ENCODE results near the gene TAS2R7. TPM values are rescaled to one million over a fixed set of nuclear protein-coding genes. Genes with fewer than 3 reads are reported as not detected.

The TAS2R7 gene

GRCh38 chr12:10753059-10753458 lies 49.4 kb downstream of the TAS2R7 start:
- Histone ChIP-seq H3K27ac (ENCODE audit: low read length, poor library complexity, severe bottlenecking) (no peak overlapping the region), H3K9me3 (ENCODE audit: control insufficient read depth, low read length) (peaks cover 25% of the 10 kb centered on the region), H3K79me1 (replicated peaks; ENCODE audit: low read length, poor library complexity, severe bottlenecking) (no peaks in the 10 kb centered on the region), H4K91ac (ENCODE audit: low read length) (no peak overlapping the region), H3K4ac (ENCODE audit: low read depth in 1 of 2, low read length in 2 of 2) (no peak overlapping the region), H3K36me3 (ENCODE audit: control insufficient read depth in 1 of 2, insufficient read depth in 2 of 2, low read depth in 1 of 2, low read length in 2 of 2) (no peaks in the 10 kb centered on the region), H3K9ac (ENCODE audit: low read length) (no peak overlapping the region), H3K4me3 (ENCODE audit: insufficient read depth in 1 of 2, low read depth in 1 of 2, low read length in 2 of 2) (no peak overlapping the region), H2AK5ac (ENCODE audit: low read length, severe bottlenecking) (no peak overlapping the region), H3K4me2 (ENCODE audit: low read length, poor library complexity, severe bottlenecking) (no peak overlapping the region), H2BK120ac (ENCODE audit: low read depth, low read length) (no peak overlapping the region), H2AFZ (ENCODE audit: low read depth, low read length) (no peak overlapping the region), H3K23ac (ENCODE audit: low read length in 2 of 2) (no peak overlapping the region), H3K18ac (ENCODE audit: low read depth in 1 of 2, low read length in 2 of 2) (no peak overlapping the region), H3K27me3 (ENCODE audit: control insufficient read depth in 1 of 2, insufficient read depth in 1 of 2, low read length in 2 of 2) (peaks cover 0 to 2% of the 10 kb centered on the region in 2 experiments), H2BK5ac (ENCODE audit: low read depth, low read length, poor library complexity, severe bottlenecking) (no peak overlapping the region), H3K4me1 (ENCODE audit: control insufficient read depth, insufficient read depth, low read depth, low read length) (no peaks in the 10 kb centered on the region), H2BK12ac (ENCODE audit: low read length in 2 of 2) (no peak overlapping the region), H2BK15ac (ENCODE audit: low read depth, poor library complexity, severe bottlenecking) (no peak overlapping the region), H4K8ac (ENCODE audit: low read length) (no peak overlapping the region), H3K14ac (ENCODE audit: low read length in 2 of 2) (no peak overlapping the region)
- DNase-seq: peak; percentile 40
- WGBS: 63% methylated on average over 3 of the region's 4 CpGs

Small RNA genes within 50 kb of the gene (small RNA-seq; reads per million reads assigned to genes)
- gene PRR4 (ENCODE audit: low read depth): not detected
